Activated CD4-positive, alpha-beta T cell treated with anti-CD3 and anti-CD28 coated beads for 1 hour (primary cell): ENCODE data around the gene SPEN.
"Not testable (repeated sequence)": the region's sequence is repeated elsewhere in the genome, so short reads cannot be mapped to it uniquely, and the experiment has no call there.

Experiments used
- DNase-seq: peaks from one replicate; pipeline ENCODE4 v3.0.0-alpha.2; 2020

SPEN gene

GRCh38 chr1:15902882-15903281, 55.4 kb downstream of the SPEN start:
- DNase-seq = no peak

GRCh38 chr1:15908597-15908996, 61.1 kb downstream of the SPEN start:
- no peak for DNase-seq

- no peak for DNase-seq
Observed at GRCh38 chr1:15911141-15911540, 63.6 kb downstream of the SPEN start.

- no peak for DNase-seq
Observed at GRCh38 chr1:15911927-15912326, 64.4 kb downstream of the SPEN start.

- DNase-seq = not testable (repeated sequence)
Observed at GRCh38 chr1:15913607-15914006, 66.1 kb downstream of the SPEN start.

GRCh38 chr1:15915991-15916390, 68.5 kb downstream of the SPEN start:
- no peak for DNase-seq

- DNase-seq = no peak
Observed at GRCh38 chr1:15916417-15916816, 68.9 kb downstream of the SPEN start.

GRCh38 chr1:15916916-15917315, 69.4 kb downstream of the SPEN start:
- DNase-seq = no peak

- no peak for DNase-seq
Observed at GRCh38 chr1:15918962-15919715, 71.6 kb downstream of the SPEN start.

- DNase-seq = no peak
Observed at GRCh38 chr1:15923241-15923640, 75.7 kb downstream of the SPEN start.

GRCh38 chr1:15926448-15926847, 78.9 kb downstream of the SPEN start:
- not testable (repeated sequence) for DNase-seq

- DNase-seq = no peak
Observed at GRCh38 chr1:15928971-15929965, 81.8 kb downstream of the SPEN start.

- no peak for DNase-seq
Observed at GRCh38 chr1:15931401-15931800, 83.9 kb downstream of the SPEN start.

- DNase-seq = no peak
Observed at GRCh38 chr1:15931884-15932283, 84.4 kb downstream of the SPEN start.

- no peak for DNase-seq
Observed at GRCh38 chr1:15932612-15933011, 85.1 kb downstream of the SPEN start.

GRCh38 chr1:15933684-15934083, 86.2 kb downstream of the SPEN start:
- DNase-seq = no peak

GRCh38 chr1:15934211-15935055, 86.9 kb downstream of the SPEN start:
- DNase-seq = no peak

GRCh38 chr1:15935056-15935950, 87.8 kb downstream of the SPEN start:
- no peak for DNase-seq

GRCh38 chr1:15936025-15936424, 88.5 kb downstream of the SPEN start:
- DNase-seq = no peak

GRCh38 chr1:15937146-15937545, 89.6 kb downstream of the SPEN start:
- DNase-seq = no peak

GRCh38 chr1:15937706-15938168, 90.2 kb downstream of the SPEN start:
- DNase-seq = no peak
